ENCODE measurements around the gene CERS5.
"Not testable (repeated sequence)": the region's sequence is repeated elsewhere in the genome, so short reads cannot be mapped to it uniquely, and the experiment has no call there.

Gene CERS5

DNA sequence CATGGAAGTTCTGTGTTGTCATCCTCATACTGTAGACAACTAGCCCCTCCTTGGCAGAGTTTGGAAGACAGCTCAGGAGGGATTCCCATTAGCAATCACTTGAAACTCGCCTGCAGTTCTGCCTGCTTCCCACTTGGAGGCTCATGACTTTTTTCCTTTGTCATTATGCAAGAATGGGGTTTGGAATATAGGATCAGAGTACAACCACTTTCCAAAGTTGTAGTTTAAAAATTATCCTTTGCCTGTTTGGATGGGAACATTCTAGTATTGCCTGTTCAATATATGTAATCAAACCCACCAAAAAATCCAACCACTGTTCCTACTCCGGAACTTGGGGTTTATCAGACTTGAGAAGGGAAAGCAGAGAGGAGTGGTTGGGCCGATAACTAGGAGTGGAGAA lies 65.5 kb downstream of the CERS5 start:
- no peak for DNase-seq

- DNase-seq, result no peak
Observed at GRCh38 chr12:50100561-50100960, 66.6 kb downstream of the CERS5 start.

- DNase-seq, result no peak
Observed at GRCh38 chr12:50099302-50100008, 67.7 kb downstream of the CERS5 start.

- no peak for DNase-seq
Observed at GRCh38 chr12:50097952-50098351, 69.2 kb downstream of the CERS5 start.

- DNase-seq, result no peak
Observed at GRCh38 chr12:50090391-50090790, 76.8 kb downstream of the CERS5 start.

DNA sequence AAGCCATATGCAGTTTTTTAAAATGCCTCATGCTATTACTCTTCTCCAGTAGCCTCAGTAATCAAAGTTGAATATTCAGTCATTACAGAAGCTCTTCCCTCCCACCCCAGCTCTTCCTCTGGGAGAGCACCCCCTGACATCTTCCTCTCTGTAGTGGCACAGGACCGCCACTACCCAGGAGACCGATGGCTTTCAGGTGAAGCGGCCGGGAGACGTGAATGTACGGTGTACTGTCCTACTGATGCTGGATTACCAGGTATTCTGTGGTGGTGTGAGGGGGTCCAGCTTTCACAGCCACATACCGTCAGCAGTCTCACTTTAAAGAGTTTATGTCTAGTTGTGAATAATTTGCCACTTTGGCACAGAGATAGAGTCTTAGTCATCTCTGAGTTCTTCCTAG lies 77.4 kb downstream of the CERS5 start:
- no peak for DNase-seq

GRCh38 chr12:50088577-50089335 lies 78.4 kb downstream of the CERS5 start:
- peak; percentile 15 to 57 (median 29) for DNase-seq

- DNase-seq, result no peak
Observed at GRCh38 chr12:50087995-50088394, 79.2 kb downstream of the CERS5 start.

DNA sequence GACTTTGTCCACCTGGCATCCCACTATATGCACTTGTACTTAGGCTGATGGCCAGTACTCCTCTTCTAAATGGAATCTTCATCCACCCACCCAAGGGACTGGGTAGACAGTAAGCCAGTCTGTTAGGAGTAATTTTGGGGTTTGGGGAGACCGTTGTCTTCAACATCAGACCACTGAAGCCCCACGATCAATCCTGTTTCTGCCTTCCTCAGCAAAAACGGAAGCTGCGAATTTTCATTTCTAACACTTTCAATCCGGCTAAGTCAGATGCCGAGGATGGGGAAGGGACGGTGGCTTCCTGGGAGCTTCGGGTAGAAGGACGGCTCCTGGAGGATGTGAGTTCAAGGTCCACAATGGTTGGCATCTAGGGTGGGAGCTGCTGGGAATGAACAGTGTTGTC lies 80.0 kb downstream of the CERS5 start:
- DNase-seq, result no peak

- DNase-seq, result peak in 2 of 6 experiments; percentile 6 to 17
Observed at GRCh38 chr12:50086148-50086547, 81.0 kb downstream of the CERS5 start.

- DNase-seq, result no peak
Observed at GRCh38 chr12:50085615-50086072, 81.5 kb downstream of the CERS5 start.

- peak; percentile 65 to 88 (median 80) for DNase-seq
Observed at GRCh38 chr12:50084775-50085614, 82.2 kb downstream of the CERS5 start, which contains the start of gene SMARCD1. Gene SMARCD1, plus strand, starts transcription at chr12:50085342. Its CDS starts 28 bp downstream, at chr12:50085370.

- DNase-seq, result not testable (repeated sequence)
Observed at GRCh38 chr12:50084409-50084774, 82.8 kb downstream of the CERS5 start.

- DNase-seq, result no peak
Observed at GRCh38 chr12:50083301-50083700, 83.9 kb downstream of the CERS5 start.

DNA sequence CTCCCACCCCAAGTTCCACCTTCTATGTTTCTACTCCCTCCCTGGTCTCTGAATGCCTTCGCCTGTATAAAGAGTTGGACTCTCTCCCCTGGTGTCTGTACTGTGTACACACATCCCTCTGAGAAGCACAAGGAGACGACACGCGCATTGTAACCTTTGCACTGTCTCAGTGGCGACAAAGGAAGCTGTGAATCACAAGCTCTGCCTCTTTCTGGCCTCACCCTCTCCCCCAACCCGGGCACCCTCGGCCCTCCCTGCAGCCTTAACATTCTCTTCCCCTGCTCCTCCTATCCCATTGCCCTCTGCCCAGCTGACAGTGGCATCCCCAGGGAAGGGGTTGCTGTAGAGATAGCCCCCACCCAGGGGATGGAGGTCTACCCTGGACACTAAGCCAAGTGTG lies 84.5 kb downstream of the CERS5 start:
- DNase-seq, result no peak

- no peak for DNase-seq
Observed at GRCh38 chr12:50081096-50081808, 85.9 kb downstream of the CERS5 start.

DNA sequence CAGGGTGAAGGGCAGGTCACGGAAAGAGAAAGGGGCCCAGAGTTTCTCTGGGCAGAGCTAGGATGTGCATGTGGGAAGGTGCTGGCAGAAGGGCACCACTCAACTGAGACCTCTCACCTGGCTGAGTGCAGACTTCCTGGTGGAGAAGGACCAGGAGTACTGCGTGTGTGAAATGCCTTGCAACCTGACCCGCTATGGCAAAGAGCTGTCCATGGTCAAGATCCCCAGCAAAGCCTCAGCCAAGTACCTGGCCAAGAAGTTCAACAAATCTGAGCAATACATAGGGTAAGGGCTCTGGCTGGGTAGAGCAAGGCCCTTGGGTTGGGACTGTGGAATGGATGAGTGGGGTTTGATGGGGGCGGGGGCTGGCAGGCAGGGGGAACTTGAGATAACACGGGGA lies 87.4 kb downstream of the CERS5 start:
- no peak for DNase-seq
